H9 (cell line): Measurements from ENCODE around the gene C1S. TPM values are rescaled to one million over a fixed set of nuclear protein-coding genes. Genes with fewer than 3 reads are reported as not detected.

ENCODE experiments used
- DNase-seq: peaks from one replicate; pipeline ENCODE4 v3.0.0-alpha.2; 2017
- H2AFZ ChIP-seq: one replicate; pipeline ENCODE4 v1.6.1; 2013; ENCODE audit warnings: mild to moderate bottlenecking, low read length, control low read depth, moderate library complexity
- H2AK5ac ChIP-seq: 2 replicates; pipeline ENCODE4 v1.6.1; 2013; ENCODE audit warnings: low read length, control low read depth, mixed read lengths; ENCODE audit not compliant: insufficient read length
- H2BK120ac ChIP-seq: one replicate; pipeline ENCODE4 v1.6.1; 2013; ENCODE audit warnings: low read depth, mild to moderate bottlenecking, low read length, control low read depth, inconsistent platforms; ENCODE audit not compliant: poor library complexity, severe bottlenecking
- H2BK12ac ChIP-seq: 2 replicates; pipeline ENCODE4 v1.6.1; 2013; ENCODE audit warnings: low read length, control low read depth, mixed read lengths, low read depth; ENCODE audit not compliant: insufficient read length
- H2BK15ac ChIP-seq: 2 replicates; pipeline ENCODE4 v1.6.1; 2013; ENCODE audit warnings: low read depth, low read length, control low read depth
- H2BK20ac ChIP-seq: one replicate; pipeline ENCODE4 v1.6.1; 2013; ENCODE audit warnings: low read depth, mild to moderate bottlenecking, low read length, control low read depth, inconsistent platforms; ENCODE audit not compliant: poor library complexity, severe bottlenecking
- H2BK5ac ChIP-seq: 2 replicates; pipeline ENCODE4 v1.6.1; 2013; ENCODE audit warnings: low read length, control low read depth, mixed read lengths; ENCODE audit not compliant: insufficient read length
- H3K14ac ChIP-seq: 2 replicates; pipeline ENCODE4 v1.6.1; 2013; ENCODE audit warnings: low read length, control low read depth; ENCODE audit not compliant: insufficient read depth
- H3K18ac ChIP-seq: 2 replicates; pipeline ENCODE4 v1.6.1; 2013; ENCODE audit warnings: low read depth, mild to moderate bottlenecking, mixed read lengths, low read length, control low read depth; ENCODE audit not compliant: insufficient read length
- H3K23ac ChIP-seq: 2 replicates; pipeline ENCODE4 v1.6.1; 2013; ENCODE audit warnings: low read length, control low read depth, mixed read lengths, low read depth; ENCODE audit not compliant: insufficient read length
- H3K23me2 ChIP-seq: 2 replicates; pipeline ENCODE4 v1.6.1; 2013; ENCODE audit warnings: low read depth, mild to moderate bottlenecking, mixed read lengths, low read length, control low read depth; ENCODE audit not compliant: insufficient read length, poor library complexity, severe bottlenecking
- H3K27ac ChIP-seq: 2 replicates; pipeline ENCODE4 v1.5.1; 2013; ENCODE audit warnings: low read length, control low read depth, mixed read lengths, low read depth; ENCODE audit not compliant: insufficient read length
- H3K27me3 ChIP-seq: 2 replicates; pipeline ENCODE4 v1.6.1; 2013; ENCODE audit warnings: low read length, control low read depth, inconsistent platforms; ENCODE audit not compliant: insufficient read depth
- H3K4ac ChIP-seq: 2 replicates; pipeline ENCODE4 v1.6.1; 2013; ENCODE audit warnings: low read depth, mild to moderate bottlenecking, control low read depth, inconsistent platforms, low read length, moderate library complexity
- H3K4me1 ChIP-seq: 2 replicates; pipeline ENCODE4 v1.6.1; 2013; ENCODE audit warnings: low read length, control low read depth, inconsistent platforms; ENCODE audit not compliant: insufficient read depth
- H3K4me2 ChIP-seq: 2 replicates; pipeline ENCODE4 v1.6.1; 2013; ENCODE audit warnings: low read length, control low read depth, mixed read lengths; ENCODE audit not compliant: insufficient read length, insufficient read depth
- H3K56ac ChIP-seq: 2 replicates; pipeline ENCODE4 v1.6.1; 2013; ENCODE audit warnings: low read depth, mild to moderate bottlenecking, mixed read lengths, low read length, control low read depth; ENCODE audit not compliant: insufficient read length
- H3K79me1 ChIP-seq: 2 replicates; pipeline ENCODE4 v1.6.1; 2013; ENCODE audit warnings: low read depth, mild to moderate bottlenecking, moderate library complexity, low read length, control low read depth, inconsistent platforms; ENCODE audit not compliant: insufficient read depth, poor library complexity, severe bottlenecking
- H3K79me2 ChIP-seq: 2 replicates; pipeline ENCODE4 v1.6.1; 2013; ENCODE audit warnings: low read length, control low read depth, inconsistent platforms; ENCODE audit not compliant: insufficient read depth
- H3K9ac ChIP-seq: 2 replicates; pipeline ENCODE4 v1.6.1; 2013; ENCODE audit warnings: low read length, control low read depth, mixed read lengths; ENCODE audit not compliant: insufficient read length; ENCODE audit errors: extremely low read depth
- H3K9me3 ChIP-seq: one replicate; pipeline ENCODE4 v1.6.1; 2013; ENCODE audit warnings: low read depth, low read length, inconsistent platforms; ENCODE audit not compliant: control insufficient read depth
- H3T11ph ChIP-seq: one replicate; pipeline ENCODE4 v1.6.1; 2013; ENCODE audit warnings: mild to moderate bottlenecking, low read length, control low read depth, inconsistent platforms
- H4K20me1 ChIP-seq: one replicate; pipeline ENCODE4 v1.6.1; 2013; ENCODE audit not compliant: control insufficient read depth, insufficient read length, insufficient read depth
- H4K5ac ChIP-seq: 2 replicates; pipeline ENCODE4 v1.6.1; 2013; ENCODE audit warnings: low read depth, mild to moderate bottlenecking, mixed read lengths, low read length, control low read depth; ENCODE audit not compliant: insufficient read length
- H4K8ac ChIP-seq: replicated peaks from 2 replicates; pipeline ENCODE4 v1.6.1; 2013; ENCODE audit warnings: low read length, control low read depth, mixed read lengths, low read depth; ENCODE audit not compliant: insufficient read length
- H4K91ac ChIP-seq: 2 replicates; pipeline ENCODE4 v1.6.1; 2013; ENCODE audit warnings: low read depth, mild to moderate bottlenecking, moderate library complexity, mixed read lengths, low read length, control low read depth; ENCODE audit not compliant: insufficient read length
- H3K27ac Mint-ChIP-seq, 3 experiments: 2 replicates in 2 of 3; 3 replicates in 1 of 3; pipeline ENCODE4 v1.8.0; 2020 to 2021; ENCODE audit warnings: mixed read lengths in 3 of 3, mild to moderate bottlenecking in 1 of 3, moderate library complexity in 1 of 3
- H3K27me3 Mint-ChIP-seq: 2 replicates; pipeline ENCODE4 v1.8.0; 2021; ENCODE audit warnings: low read depth, mild to moderate bottlenecking, moderate library complexity, mixed read lengths
- H3K36me3 Mint-ChIP-seq, 3 experiments: 2 replicates in 2 of 3; 3 replicates in 1 of 3; pipeline ENCODE4 v1.8.0; 2020 to 2021; ENCODE audit warnings: low read depth in 3 of 3, mixed read lengths in 3 of 3; ENCODE audit not compliant: insufficient read depth in 1 of 3
- H3K4me1 Mint-ChIP-seq, 2 experiments: 2 replicates each; pipeline ENCODE4 v1.8.0; 2020; ENCODE audit warnings: mixed read lengths in 2 of 2
- H3K4me3 Mint-ChIP-seq, 2 experiments: 2 replicates in 1 of 2; 3 replicates in 1 of 2; pipeline ENCODE4 v1.8.0; 2020 to 2021; ENCODE audit warnings: mild to moderate bottlenecking in 2 of 2, mixed read lengths in 2 of 2, moderate library complexity in 1 of 2
- H3K9me3 Mint-ChIP-seq, 2 experiments: 2 replicates in 1 of 2; 3 replicates in 1 of 2; pipeline ENCODE4 v1.8.0; 2020; ENCODE audit warnings: mild to moderate bottlenecking in 2 of 2, mixed read lengths in 2 of 2, moderate library complexity in 1 of 2
- WGBS: extraction: QIAGEN DNeasy Blood & Tissue Kit; methylation state at CpG from one replicate; pipeline ENCODE4 v1.1.7; 2013; ENCODE audit warnings: missing lambda C conversion rate, low lambda C conversion rate, mixed read lengths; ENCODE audit not compliant: insufficient read length; ENCODE audit errors: extremely low coverage; 5-methylcytosine and 5-hydroxymethylcytosine counted together
- total RNA-seq: library from RNA; stranded (reverse); gene quantifications from 2 replicates; pipeline ENCODE4 v1.2.1, GENCODE V29; 2021
- TF ChIP-seq, protein P1 (sequence below): fragments of 200-600 bp; sonication (generic); conservative IDR thresholded peaks from 3 replicates; pipeline ENCODE4 v1.8.0; 2021; ENCODE audit warnings: antibody characterized with exemption, mild to moderate bottlenecking

Gene C1S
- total RNA-seq, 1 experiment from 2014 or later, result 4.2 TPM

DNA sequence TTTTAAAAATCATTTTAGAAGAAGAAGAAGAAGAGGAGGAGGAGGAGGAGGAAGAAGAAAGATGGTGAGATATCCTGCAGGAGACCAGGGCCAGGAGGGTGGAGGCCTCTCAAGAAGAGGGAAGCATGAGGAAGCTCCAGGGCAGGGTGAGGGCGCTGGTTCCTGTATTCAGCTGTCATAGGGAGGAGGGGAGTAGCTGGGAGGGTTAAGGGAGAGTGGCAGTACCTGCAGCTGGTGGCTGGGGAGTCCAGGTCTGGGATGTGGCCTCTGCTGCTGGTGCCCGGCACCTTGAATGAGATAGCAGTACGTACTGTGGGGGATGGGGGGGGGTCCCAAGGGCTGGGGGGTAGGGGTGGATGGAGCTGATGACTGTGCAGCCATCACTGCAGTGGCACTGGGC, 58.4 kb downstream of the C1S start:
- Histone ChIP-seq H4K20me1 (no peaks in the 10 kb centered on the region), H3K79me1 (no peaks in the 10 kb centered on the region), H3T11ph (no peak overlapping the region), H2BK5ac (no peak overlapping the region), H2BK20ac (no peak overlapping the region), H3K23me2 (no peaks in the 10 kb centered on the region), H3K4ac (no peak overlapping the region), H2AFZ (no peak overlapping the region), H3K9me3 (no peaks in the 10 kb centered on the region), H3K56ac (no peak overlapping the region), H3K9ac (no peak overlapping the region), H3K4me1 (no peaks in the 10 kb centered on the region), H3K18ac (no peak overlapping the region), H3K14ac (no peak overlapping the region), H3K27me3 (no peaks in the 10 kb centered on the region), H4K91ac (no peak overlapping the region), H2BK12ac (no peak overlapping the region), H2BK120ac (no peak overlapping the region), H3K4me2 (no peak overlapping the region), H2AK5ac (no peak overlapping the region), H3K27ac (no peak overlapping the region), H3K23ac (no peak overlapping the region), H2BK15ac (no peak overlapping the region), H3K79me2 (no peaks in the 10 kb centered on the region), H4K5ac (no peak overlapping the region), H4K8ac (no peak overlapping the region)
- Mint-ChIP-seq H3K27ac (no peak overlapping the region), H3K36me3 (no peaks in the 10 kb centered on the region; a peak in 1 of 7 replicates), H3K4me1 (peaks cover 3% of the 10 kb centered on the region in 2 experiments; a peak in 3 of 4 replicates), H3K9me3 (no peaks in the 10 kb centered on the region), H3K4me3 (no peak overlapping the region), H3K27me3 (peaks cover 8% of the 10 kb centered on the region)
- no peak for DNase-seq
- TF ChIP-seq, protein P1, sequence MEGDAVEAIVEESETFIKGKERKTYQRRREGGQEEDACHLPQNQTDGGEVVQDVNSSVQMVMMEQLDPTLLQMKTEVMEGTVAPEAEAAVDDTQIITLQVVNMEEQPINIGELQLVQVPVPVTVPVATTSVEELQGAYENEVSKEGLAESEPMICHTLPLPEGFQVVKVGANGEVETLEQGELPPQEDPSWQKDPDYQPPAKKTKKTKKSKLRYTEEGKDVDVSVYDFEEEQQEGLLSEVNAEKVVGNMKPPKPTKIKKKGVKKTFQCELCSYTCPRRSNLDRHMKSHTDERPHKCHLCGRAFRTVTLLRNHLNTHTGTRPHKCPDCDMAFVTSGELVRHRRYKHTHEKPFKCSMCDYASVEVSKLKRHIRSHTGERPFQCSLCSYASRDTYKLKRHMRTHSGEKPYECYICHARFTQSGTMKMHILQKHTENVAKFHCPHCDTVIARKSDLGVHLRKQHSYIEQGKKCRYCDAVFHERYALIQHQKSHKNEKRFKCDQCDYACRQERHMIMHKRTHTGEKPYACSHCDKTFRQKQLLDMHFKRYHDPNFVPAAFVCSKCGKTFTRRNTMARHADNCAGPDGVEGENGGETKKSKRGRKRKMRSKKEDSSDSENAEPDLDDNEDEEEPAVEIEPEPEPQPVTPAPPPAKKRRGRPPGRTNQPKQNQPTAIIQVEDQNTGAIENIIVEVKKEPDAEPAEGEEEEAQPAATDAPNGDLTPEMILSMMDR, result no peak
- whole genome bisulfite sequencing, result no CpG with 5 or more reads among the region's 3 CpGs
